A673 (cell line): Measurements from ENCODE around the gene TENM3.

ENCODE experiments used
- EZH2 ChIP-seq: fragments of 200-600 bp; sonication (generic); IDR thresholded peaks from 2 replicates; pipeline ENCODE4 v1.6.1; 2017; ENCODE audit warnings: borderline replicate concordance, low read depth, mild to moderate bottlenecking, mixed read lengths, antibody characterized with exemption, low read length; ENCODE audit not compliant: poor library complexity, severe bottlenecking
- TF ChIP-seq, protein P1 (sequence below): fragments of 300-800, 200-600 bp; sonication (generic); conservative IDR thresholded peaks from 2 replicates; pipeline ENCODE4 v1.5.1; 2017; ENCODE audit warnings: low read depth, mild to moderate bottlenecking, antibody characterized with exemption, low read length, moderate library complexity, mixed read lengths

- TF ChIP-seq, protein P1, sequence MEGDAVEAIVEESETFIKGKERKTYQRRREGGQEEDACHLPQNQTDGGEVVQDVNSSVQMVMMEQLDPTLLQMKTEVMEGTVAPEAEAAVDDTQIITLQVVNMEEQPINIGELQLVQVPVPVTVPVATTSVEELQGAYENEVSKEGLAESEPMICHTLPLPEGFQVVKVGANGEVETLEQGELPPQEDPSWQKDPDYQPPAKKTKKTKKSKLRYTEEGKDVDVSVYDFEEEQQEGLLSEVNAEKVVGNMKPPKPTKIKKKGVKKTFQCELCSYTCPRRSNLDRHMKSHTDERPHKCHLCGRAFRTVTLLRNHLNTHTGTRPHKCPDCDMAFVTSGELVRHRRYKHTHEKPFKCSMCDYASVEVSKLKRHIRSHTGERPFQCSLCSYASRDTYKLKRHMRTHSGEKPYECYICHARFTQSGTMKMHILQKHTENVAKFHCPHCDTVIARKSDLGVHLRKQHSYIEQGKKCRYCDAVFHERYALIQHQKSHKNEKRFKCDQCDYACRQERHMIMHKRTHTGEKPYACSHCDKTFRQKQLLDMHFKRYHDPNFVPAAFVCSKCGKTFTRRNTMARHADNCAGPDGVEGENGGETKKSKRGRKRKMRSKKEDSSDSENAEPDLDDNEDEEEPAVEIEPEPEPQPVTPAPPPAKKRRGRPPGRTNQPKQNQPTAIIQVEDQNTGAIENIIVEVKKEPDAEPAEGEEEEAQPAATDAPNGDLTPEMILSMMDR: no peak
- no peak for TF ChIP-seq EZH2
Measured at GRCh38 chr4:182826391-182826790, 583.2 kb downstream of the TENM3 start.
